Measurements from ENCODE around the gene SLC17A7. TPM values are rescaled to one million over a fixed set of nuclear protein-coding genes. Genes with fewer than 3 reads are reported as not detected.
A peak's percentile ranks its signal among the peaks of the same experiment; 100 is the strongest.
"Not testable (repeated sequence)": the region's sequence is repeated elsewhere in the genome, so short reads cannot be mapped to it uniquely, and the experiment has no call there.

Gene SLC17A7
- total RNA-seq, 1 donor from 2014 or later = 13.9 TPM

- FAIRE-seq = no peak
These were observed 6.4 kb upstream of the SLC17A7 start for GRCh38 chr19:49447485-49448431.

DNA sequence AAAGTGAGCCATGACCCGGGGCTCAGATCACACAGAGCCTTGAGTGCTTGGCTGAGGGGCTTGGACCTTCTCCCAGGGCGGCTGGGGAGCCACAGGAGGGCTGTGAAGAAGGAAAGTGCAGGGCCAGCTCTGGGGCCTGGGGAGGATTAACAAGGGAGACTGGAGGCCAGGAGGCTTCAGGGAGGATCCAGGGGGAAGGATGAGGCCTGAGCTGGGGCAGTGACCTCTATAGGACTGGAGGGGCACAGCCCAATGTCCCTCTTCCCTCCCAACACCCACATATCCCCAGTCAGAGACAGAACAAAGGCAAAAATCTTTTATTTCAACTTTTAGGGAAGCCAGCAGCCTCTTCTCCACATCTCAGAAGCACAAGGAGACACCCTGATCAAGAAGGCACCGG is 4.7 kb upstream of the SLC17A7 start:
- DNase-seq (ENCODE audit: low spot score in 2 of 2) = no peak
- FAIRE-seq = no peak

More at GRCh38 chr19:49447485-49448431, 6.4 kb upstream of the SLC17A7 start:
- DNase-seq (ENCODE audit: low spot score in 2 of 2) = no peak

DNA sequence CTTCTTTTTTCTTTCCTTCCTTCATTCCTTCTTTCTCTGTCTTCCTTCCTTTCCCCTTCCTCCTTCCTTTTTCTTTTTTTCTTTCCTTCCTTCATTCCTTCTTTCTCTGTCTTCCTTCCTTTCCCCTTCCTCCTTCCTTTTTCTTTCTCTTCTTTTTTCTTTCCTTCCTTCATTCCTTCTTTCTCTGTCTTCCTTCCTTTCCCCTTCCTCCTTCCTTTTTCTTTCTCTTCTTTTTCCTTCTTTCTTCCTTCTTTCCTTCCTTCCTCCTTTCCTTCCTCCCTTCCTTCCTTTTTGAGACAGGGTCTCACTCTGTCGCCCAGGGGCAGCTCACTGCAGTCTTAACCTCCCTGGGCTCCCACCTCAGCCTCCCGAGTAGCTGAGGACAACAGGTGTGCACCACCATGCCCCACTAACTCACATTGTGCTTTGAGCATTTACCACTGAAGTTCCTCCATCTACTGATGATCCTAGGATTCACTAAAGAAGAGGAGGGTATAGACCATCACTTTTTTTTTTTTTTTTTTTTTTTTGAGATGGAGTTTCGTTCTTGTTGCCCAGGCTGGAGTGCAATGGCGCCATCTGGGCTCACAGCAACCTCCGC is 2.9 kb upstream of the SLC17A7 start:
- not testable (repeated sequence) for FAIRE-seq; DNase-seq (ENCODE audit: low spot score in 2 of 2)

DNA sequence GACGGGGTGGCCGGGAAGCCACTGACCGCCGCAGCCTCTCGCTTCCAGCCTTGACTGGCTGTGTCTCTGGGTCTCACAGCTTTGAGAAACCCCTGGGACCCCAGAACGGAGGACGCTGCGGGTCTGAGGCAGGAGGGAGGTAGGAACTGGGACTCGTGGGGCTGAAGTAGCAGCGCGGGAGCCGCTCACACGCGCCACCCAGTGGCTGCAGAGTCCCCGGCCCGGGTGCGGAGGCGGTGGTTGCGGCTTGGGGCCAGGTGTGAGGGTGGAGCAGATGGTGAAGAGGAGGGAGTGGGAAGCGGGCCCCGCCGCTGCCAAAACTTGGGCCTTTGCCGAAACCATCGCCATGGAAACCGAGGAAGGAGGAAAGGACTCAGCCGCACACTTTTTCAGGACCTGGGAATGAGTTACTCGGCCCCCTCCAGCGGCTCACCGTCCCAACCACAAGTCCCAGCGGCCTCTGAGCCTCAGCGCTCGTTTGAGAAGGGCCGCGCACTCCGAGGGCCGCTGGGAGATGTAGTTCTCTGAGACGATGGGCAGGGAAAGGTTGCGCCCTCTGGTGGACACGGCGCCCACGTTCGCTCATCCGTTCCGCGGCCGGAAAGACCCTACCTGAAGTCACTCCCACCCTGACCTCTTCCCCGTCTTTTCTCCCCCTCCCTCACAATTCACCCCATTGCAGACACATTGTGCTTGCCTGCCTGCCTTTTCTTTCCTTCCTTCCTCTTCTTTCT is 2.2 kb upstream of the SLC17A7 start:
- DNase-seq (ENCODE audit: low spot score in 2 of 2) = peak; percentile 90 to 94
- no peak for FAIRE-seq

- FAIRE-seq (no peak), DNase-seq (ENCODE audit: low spot score in 2 of 2) (peak; percentile 64 to 76)
These were observed 1.5 kb upstream of the SLC17A7 start for GRCh38 chr19:49442771-49443365.

DNA sequence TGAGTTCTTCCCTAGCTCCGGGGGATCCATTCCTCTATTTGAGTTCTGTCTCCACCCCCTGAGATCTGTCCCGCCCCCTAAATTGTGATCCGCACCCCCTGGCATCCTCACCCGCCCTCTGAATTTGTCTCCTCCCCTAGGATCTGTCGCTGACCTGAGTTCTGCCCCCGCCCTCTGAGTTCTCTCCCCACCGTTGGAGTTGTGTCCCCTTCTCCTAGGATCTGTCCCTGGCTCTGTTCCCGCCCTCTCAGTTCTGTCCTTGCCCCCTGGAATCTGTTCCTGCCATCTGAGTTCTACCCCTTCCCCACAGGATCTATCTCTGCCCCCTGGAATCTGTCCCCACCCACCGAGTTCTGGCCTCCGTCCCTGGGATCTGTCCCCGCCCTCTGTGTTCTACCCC is 1.0 kb upstream of the SLC17A7 start:
- no peak for FAIRE-seq
- DNase-seq (ENCODE audit: low spot score in 2 of 2) = no peak

DNA sequence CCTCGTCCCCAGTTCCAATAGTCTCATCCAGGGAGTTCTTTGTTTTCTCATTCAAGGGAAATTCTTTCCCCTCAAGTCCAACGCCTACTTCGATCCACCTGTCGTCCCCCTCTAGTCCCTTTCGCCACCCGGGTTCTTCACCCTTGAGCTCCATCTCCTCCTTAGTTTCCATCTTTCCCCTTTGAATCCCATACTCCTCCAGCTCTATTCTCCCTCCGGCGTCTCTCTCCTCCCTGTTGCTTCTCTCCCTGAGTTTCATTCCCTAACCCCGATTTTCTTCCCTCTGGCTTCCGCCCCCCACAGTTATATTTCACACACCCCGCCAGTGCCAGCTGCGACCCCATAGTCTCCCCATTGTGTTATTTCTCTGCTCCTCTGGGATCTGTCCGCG is 628 bp upstream of the SLC17A7 start:
- DNase-seq (ENCODE audit: low spot score in 2 of 2) = no peak
- no peak for FAIRE-seq

GRCh38 chr19:49440439-49441209 is 703 bp downstream of the SLC17A7 start:
- DNase-seq (ENCODE audit: low spot score in 2 of 2) = no peak
- no peak for FAIRE-seq

- no peak for FAIRE-seq
- DNase-seq (ENCODE audit: low spot score in 2 of 2) = no peak
These were observed 1.5 kb downstream of the SLC17A7 start for GRCh38 chr19:49439836-49440235.

GRCh38 chr19:49438261-49438660 is 3.1 kb downstream of the SLC17A7 start:
- FAIRE-seq = no peak
- DNase-seq (ENCODE audit: low spot score in 2 of 2) = no peak

DNA sequence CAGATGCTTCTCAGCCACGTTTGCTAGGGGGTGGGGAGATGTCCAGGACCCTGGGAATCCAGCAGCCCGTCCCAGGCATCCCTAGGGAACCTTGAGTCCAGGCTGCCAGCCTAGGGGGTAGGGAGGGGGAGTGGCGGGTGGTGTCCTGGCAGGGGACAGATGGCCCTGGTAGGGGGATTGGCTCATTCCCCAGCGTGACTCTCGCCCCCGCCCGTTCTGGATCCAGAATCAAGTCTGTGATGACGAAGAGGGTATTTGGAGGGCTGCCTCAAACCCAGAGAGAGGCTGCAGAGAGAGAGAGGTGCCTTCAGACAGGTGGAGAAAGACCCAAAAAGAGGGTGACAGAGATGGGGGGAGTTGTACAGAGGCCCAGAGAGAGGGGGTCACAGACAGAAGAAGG is 4.1 kb downstream of the SLC17A7 start:
- no peak for FAIRE-seq
- DNase-seq (ENCODE audit: low spot score in 2 of 2) = no peak

- DNase-seq (ENCODE audit: low spot score in 2 of 2) (no peak), FAIRE-seq (no peak)
These were observed 4.8 kb downstream of the SLC17A7 start for GRCh38 chr19:49436381-49437017.

- DNase-seq (ENCODE audit: low spot score in 2 of 2) (no peak), FAIRE-seq (no peak)
These were observed 5.7 kb downstream of the SLC17A7 start for GRCh38 chr19:49435670-49436069.

GRCh38 chr19:49434907-49435583 is 6.3 kb downstream of the SLC17A7 start:
- no peak for FAIRE-seq
- DNase-seq (ENCODE audit: low spot score in 2 of 2) = no peak

DNA sequence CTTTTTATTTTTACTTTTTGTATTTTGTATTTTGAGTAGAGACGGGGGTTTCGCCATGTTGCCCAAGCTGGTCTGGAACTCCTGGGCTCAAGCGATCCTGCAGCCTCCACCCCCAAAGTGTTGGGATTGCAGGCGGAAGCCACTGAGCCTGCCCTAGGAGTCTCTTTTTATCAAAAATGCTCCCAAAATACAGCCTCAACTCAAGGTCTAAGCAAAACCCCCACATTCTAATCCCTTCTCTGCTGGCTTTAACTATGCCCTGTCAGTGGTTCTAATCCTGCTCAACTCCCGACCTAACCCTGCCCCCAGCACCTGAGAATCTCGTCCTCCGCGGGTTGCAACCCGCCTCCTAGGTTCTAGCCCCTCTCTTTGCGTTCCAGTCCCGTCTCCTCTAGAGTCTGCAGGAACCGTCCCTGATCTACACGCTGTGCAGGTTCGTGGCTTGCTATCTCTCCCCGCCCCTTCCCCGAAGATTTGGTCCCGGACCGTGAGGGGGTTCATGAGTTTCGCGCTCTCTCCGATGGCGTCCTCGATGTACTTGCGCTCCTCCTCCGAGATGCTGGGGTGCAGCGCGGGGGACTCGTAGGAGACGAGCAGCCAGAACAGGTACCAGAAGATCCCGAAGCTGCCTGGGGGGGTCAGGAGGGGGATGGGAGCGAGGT is 8.0 kb downstream of the SLC17A7 start:
- DNase-seq (ENCODE audit: low spot score in 2 of 2) (no peak), FAIRE-seq (no peak)

DNA sequence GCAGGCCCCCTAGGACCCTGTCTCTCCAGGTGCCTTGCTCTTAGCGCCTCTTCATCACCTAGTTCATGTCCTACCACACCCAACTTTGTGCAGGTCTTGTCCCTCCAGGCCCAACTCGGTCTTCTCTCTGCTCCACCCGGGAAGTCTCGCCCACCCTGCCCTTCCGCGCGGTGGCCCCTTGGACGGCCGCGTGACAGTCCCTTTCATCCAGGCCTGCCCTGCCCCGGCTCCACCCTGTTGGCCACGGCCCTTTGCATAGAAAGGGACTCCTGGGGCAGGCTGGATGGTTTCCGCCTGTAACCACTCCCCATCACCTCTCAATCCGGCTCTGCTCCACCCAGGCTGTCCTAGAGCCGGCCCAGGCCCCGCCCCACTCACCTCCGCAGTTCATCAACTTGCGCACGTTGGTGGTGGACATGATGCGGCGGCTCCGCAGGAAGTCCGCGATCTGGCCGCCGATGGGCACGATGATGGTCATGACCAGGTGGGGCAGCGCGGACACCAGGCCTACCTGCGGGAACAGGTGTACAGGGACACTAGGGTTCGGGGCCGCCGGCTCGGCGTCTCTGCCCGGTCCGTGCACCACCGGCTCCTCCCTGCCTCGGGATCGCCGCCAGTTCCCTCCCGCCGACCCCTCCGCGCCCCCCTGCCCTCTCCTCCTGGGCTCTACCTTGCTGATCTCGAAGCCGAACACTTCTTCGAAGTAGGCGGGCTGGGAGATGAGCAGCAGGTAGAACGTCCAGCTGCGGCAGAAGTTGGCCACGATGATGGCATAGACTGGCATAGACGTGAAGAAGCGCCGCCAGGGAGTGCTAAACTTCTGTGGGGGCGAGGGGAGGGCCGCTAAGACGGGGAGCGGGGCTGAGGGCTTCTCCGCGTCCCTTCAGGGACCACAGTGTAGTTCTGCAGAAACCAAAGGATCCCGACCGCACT is 8.9 kb downstream of the SLC17A7 start:
- FAIRE-seq = no peak
- DNase-seq (ENCODE audit: low spot score in 2 of 2) = no peak

- DNase-seq (ENCODE audit: low spot score in 2 of 2) = no peak
These were observed 10.0 kb downstream of the SLC17A7 start for GRCh38 chr19:49431330-49431749.

More at GRCh38 chr19:49431330-49431749, 10.0 kb downstream of the SLC17A7 start:
- FAIRE-seq = no peak
